Stimulated activated naive CD8-positive, alpha-beta T cell treated with anti-CD3 and anti-CD28 coated beads, Interleukin-15, Interleukin-2, amounts not matched to agents 100 U/mL and 50 U/mL, for 24 hours (primary cell): ENCODE measurements around the gene EVX2.
A peak's percentile ranks its signal among the peaks of the same experiment; 100 is the strongest.

Experiments
- ATAC-seq: fragments of 150-1000 bp; cut with Tn5 transposase; one replicate; pipeline ENCODE4 v1.10.0; 2021
- DNase-seq: peaks from one replicate; pipeline ENCODE4 v3.0.0; 2021

EVX2 gene

DNA sequence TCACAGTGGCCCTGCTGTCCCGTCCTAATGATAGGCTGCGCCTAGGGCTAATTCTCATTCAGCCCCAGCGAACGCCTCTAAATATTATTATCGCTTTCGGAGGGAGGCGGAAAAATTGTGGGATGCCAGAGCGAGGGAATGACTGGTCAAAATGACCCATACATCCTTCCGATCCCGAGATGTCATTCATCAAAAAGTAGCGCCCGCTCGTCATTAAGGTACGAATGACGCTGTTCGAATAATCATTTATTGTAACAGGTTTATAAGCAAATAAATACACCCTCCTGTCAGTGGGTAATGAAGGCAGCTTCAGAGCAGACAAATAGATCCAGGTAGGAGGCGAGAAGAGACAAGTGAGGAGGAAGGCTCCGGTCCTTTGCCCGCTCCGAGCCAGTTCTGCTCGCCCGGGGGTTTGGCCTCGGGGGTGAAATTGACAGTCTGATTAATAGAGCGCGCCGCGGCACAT lies at the start of gene EVX2:
EVX2 (minus strand) TSS at position 167 of the 466 bp plus-strand sequence. CDS start 186 bp downstream, outside the sequence.
- ATAC-seq, result no peak

DNA sequence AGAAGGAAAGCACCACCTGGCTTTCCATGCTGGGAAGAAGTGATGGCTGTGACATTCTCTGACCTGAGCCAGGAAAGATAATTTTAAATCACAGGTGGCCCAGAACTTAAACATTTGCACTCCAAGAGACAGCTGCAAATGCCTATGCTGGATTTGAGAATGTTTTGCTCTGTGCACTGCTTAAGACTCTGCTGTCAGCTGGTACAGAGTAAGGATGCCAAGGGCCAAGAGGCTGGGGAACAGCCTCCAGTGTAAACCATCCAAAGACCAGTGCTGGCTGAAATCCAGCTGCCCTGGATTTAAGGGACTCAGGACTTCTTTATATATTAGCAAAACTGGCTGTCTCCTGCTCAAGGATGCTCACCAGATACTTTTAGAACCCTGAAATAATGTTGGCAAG lies 49.6 kb upstream of the EVX2 start:
- DNase-seq, result no peak
- ATAC-seq, result no peak

More for the DNA sequence above, at the start of gene EVX2:
- DNase-seq, result no peak

DNA sequence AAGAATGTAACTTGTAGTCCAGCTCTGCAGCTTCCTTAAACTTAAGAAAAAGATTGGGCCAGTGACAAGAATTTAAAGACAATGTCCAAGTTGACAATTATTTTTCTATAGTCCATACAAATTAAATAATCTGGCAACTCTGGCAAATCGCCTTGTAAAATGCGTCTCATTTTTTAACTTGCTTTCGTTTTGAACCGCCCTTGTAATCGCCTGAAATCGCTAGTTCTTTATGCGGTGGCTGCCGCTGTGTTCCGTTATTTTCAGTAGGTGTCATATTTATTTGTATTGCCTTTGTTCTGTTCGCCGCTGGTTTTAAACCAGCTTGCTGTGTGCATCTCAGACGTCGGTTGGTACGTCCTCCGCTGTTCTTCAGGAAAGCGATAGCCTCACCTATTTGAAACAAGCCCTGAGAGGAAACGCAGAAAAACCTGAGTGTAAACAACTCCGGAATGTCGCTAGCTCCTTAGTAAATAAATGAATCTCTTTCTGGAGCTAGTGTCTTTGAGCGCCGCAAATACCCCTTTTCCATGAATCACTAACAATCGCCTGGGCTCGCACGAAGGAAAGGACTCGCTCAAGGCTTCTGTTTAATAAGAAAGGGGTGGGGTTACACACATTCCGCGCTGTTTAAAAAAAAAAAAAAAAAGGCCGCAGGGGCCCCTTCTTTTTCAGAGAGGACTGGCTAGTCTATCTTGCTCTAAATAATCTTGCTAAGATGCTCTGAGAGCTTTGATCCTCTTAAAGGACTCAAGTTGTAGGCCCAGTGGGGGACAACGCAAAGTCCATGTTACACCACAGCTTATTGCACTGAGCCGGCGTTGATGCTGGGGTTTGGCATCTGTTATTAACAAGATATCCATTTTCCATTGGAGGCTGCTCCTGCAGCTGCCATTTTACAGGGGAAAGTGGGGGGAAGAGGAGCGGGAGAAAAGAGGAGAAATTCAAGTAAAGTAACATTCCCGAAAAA lies 48.7 kb upstream of the EVX2 start:
- ATAC-seq, result no peak
- DNase-seq, result no peak

DNA sequence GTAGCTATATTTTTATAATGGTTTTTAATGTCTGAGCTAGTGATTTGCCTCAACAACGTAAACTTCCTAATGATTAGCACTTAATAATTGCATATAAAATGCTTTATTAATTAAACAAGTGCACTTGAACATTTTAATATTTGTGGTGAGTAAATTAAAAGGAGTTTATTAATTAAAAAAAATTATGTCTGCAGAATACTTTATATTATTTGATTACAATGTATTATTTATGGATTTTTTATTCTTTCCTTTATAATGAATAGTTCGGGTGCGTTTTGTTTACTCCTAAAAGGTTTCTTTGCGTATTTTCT lies 48.0 kb upstream of the EVX2 start:
- ATAC-seq, result no peak
- DNase-seq, result no peak

DNA sequence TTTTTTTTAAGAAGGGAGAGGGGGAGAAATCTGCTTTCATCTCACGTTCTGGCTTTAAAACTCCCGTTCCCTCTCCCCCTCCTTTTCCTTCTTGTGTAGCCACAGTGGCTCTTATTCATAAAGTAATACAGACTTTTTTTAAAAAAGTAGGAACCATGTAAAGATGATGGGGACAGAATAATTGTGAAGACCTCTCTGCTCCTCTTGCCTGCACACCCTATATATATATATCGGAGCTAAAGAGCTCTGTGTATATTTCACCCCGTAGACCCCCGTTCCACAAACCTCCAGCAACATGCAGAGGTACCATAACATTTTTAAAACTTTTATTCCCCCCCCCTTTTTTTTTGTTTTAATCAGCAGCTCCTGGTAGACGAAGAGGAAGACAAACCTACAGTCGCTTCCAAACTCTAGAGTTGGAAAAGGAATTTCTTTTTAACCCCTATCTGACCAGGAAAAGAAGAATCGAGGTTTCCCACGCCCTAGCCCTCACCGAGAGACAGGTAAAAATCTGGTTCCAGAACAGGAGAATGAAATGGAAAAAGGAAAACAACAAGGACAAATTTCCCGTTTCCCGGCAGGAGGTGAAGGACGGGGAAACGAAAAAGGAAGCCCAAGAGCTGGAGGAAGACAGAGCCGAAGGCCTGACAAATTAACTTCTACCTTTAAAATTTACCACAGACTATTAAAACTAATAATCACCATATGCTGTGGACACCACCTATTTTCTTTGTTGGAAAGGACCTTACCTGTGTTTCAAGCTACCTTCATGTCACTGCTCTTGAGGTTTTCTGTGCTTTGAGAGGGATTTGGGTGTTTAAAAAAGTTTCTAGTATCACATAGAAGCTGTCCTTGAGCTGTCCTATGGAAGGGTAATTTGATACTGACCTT lies 47.4 kb upstream of the EVX2 start:
- DNase-seq (no peak), ATAC-seq (no peak)

DNA sequence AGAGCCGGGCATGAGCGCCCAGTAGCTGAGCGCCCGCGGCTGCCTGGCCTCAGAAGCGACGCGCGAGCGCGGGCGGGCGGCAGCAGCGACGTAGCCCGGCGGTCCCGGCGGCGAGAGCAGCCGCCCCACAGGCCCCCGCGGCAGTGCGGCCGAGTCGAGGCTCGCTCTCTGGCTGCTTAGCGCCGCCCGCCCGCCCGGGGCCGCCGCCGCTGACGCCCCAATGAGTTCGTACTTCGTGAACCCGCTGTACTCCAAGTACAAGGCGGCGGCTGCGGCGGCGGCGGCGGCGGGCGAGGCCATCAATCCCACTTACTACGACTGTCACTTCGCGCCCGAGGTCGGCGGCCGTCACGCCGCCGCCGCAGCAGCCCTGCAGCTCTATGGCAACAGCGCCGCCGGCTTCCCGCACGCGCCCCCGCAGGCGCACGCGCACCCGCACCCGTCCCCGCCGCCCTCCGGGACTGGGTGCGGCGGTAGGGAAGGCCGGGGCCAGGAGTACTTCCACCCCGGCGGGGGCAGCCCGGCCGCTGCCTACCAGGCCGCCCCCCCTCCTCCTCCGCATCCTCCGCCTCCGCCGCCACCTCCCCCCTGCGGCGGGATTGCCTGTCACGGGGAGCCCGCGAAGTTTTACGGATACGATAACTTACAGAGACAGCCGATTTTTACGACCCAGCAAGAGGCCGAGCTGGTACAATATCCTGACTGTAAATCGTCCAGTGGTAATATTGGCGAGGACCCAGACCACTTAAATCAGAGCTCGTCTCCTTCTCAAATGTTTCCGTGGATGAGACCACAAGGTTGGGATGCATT lies 46.6 kb upstream of the EVX2 start:
- DNase-seq, result peak; percentile 36
- ATAC-seq, result peak; percentile 29

DNA sequence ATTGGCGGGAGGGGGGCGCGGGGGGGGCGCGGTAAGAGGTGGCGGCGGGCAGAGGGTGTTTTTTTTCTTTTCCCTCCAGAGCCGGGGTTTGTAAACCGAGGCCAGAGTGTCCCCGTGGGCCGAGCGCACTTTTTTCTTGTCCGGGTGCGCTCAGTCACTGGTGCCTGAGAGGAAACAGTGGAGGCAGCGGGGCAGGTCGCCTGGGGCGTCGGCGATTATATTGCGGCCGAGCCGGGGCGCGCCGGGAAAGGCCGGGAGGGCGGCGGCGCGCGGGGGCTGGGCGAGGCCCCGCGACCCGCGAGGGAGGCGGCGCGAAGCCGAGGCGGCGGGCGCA lies 46.0 kb upstream of the EVX2 start:
- ATAC-seq, result no peak

DNA sequence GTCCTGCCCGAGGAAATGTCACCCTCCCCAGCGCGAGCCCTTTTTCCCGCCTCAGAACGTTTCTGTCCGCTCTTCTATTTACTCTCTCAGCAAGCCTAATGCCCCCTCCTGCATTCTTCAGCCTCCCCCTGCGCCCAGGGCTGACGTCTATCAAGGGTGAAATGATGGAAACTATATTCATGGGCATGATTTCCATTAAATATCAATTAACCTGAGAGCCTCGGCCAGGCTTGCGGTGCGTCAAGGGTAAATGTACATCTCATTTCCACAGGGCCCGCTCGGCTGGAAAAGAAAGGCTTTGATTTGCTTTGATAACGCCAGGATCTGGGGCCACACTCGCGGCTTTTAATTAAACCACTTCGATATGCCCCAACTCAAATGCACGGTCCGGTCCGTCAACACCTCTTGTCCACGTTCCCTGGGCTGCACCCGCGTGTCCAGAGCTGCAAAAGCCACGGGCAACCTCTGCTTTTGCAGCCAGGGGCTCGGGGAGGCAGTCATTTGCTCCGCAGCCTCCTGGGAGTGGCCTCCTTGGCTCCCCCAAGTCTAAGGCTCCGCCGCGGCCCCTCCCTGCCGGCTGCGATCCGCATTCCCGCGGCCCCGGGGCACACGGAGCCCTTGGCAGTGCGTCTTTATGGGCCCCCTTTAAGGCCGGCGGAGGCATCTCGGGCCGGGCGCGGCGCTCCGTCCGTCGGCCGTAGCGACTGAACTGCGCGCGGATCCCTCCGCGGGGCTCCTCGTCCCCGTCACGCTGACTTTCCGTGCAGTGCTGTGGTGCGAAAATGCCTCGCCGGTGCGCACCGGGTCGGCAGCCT lies 45.4 kb upstream of the EVX2 start, which contains the start of gene HOXD8:
HOXD8 (plus strand) TSS at position 724 of the 815 bp plus-strand sequence. CDS start 662 bp downstream, outside the sequence.
- ATAC-seq (peak; percentile 20), DNase-seq (peak; percentile 28)

More for the DNA sequence above, 46.0 kb upstream of the EVX2 start:
- no peak for DNase-seq

DNA sequence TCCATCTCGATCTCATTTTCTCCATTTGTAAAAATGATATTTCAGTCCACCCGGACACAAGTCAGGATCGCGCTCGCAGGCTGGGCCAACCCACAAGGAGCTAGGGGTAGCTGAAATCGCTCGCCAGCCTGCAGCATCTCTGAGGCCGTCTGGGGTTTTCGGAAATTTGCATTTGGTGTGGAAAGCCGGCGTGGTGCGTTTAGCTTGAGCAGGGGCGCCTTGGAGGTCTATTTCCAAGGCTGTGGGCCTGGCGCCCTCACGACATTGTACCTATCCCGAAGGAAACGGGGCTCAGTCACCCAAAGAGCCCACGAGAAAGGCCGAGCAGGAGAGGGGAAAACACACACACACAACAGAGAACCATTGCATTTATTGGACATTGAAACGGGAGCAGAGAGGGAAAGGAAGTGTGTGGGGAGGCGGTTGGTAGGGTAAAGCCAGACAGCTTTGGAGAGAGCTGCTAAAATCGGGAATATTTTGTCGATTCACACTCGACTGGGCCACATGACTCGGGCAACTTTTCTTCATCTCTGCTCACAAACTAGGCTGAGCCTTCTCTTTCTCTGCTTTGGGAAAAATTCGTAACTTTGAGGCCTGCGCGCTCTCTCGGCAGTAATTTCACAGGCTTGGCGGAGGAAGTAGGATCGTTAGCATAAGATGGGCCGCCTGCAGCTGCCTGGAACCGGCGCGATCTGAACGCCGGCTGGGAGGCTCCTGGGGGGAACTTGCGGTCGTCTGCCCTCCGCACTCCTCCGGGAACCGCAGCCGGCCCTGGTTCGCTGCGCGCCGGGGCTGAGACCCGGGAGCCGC lies 44.6 kb upstream of the EVX2 start:
- no peak for DNase-seq
- no peak for ATAC-seq

DNA sequence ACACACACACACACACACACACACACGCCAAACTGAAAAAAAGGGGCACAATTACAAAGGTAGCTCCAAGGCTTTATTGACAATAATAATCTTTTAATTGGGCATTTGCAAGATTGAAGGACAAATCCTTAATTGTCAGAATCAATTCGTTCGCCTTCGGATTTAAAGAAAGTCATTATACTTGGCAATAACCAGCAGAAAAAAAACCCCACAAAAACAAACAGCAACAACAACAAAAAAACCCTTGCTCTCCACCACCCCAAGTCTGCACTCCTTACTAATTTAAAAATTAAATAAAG lies 44.0 kb upstream of the EVX2 start:
- DNase-seq, result no peak

DNA sequence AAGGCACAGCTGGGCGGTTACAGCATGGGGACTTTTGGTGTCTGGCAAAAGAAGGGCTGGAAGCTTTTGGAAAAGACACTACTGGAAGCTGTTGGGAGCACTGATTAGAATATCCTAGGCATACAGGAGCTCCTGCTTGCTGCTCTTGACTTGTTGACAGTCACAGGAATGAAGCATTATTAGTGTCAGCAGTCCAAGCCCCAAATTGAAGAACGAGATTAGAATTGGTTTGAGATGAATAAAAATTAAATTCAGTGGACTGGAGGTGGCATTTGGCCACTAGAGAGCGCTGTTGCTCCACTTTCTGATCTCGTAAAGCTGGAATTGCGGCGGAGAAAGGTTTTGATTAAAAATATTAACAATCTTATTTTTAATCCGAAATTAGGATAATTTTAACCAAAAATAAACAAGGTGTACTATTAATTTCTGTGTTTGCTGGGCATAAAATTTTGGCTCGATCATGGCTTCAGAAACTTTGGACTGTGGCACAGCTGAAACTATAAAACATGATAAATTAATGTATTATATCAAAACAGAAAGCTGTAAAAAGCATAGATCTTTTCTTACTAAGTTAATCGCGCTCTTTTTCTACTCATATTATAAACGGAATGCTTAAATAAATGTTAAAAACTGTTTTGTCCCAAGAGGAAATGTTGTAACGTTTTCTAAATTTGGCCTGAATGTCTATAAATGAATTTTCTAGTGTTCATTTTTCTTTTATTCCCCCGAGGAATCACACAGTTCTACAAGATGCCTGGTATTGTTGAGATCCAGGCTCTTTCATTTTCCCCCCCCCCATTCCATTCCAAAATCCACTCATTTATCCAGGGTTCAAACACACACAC lies 43.4 kb upstream of the EVX2 start:
- DNase-seq (peak; percentile 72), ATAC-seq (no peak)

More for the DNA sequence above, 44.0 kb upstream of the EVX2 start:
- ATAC-seq, result no peak

DNA sequence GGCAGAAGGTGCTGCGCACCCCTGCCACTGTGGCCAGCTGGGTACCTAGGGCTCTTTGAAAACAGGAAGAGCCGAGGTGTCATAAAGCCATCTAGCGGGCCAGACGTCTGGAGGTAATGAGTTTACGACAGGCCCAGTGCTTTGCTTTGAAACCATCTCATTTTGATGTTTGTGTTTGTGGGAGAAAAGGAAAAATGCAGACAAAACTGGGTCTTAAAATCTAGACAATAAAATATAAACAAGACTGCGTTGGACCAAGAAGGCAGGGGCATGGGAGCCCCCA lies 42.0 kb upstream of the EVX2 start:
- ATAC-seq (no peak), DNase-seq (no peak)

DNA sequence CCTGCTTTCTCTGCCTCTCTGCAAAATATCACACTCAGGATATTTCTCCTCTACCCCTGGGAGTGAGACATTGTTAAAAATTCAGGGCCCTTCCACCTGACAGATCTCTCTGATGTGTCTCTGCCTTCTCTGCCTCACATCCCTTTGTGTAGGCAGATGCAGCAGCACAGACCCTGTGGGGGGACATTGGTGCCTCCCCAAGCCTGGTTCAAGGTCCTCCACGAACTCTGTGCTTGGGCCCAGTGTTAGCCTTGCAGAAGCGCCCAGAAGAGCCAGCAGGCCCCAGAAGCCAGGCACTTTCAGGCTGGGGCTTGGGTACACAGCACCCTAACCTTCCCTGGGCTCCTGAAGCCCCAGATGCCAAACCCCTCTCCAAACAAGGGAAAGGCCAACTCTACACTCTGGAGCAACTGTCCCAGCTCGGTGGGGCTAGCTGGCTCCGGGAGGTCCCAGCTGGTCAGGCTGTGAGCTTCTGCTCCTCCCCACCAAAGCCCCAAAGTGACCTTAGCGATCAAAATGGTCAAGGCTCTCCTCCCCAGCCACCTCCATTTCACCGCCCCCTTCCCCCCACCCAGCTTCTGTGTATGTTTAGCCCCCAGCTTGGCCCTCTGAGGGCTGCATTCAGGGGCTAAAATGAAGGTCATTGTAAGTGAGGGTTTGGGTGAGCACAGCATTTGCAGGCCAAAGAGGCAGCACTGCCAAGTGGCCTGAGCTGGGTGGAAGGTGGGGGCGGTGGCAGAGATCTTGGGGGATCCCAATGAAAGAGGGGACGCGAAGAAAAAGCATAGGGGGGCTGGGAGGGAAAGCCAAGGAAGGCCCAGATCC lies 41.4 kb upstream of the EVX2 start:
- DNase-seq (no peak), ATAC-seq (no peak)

DNA sequence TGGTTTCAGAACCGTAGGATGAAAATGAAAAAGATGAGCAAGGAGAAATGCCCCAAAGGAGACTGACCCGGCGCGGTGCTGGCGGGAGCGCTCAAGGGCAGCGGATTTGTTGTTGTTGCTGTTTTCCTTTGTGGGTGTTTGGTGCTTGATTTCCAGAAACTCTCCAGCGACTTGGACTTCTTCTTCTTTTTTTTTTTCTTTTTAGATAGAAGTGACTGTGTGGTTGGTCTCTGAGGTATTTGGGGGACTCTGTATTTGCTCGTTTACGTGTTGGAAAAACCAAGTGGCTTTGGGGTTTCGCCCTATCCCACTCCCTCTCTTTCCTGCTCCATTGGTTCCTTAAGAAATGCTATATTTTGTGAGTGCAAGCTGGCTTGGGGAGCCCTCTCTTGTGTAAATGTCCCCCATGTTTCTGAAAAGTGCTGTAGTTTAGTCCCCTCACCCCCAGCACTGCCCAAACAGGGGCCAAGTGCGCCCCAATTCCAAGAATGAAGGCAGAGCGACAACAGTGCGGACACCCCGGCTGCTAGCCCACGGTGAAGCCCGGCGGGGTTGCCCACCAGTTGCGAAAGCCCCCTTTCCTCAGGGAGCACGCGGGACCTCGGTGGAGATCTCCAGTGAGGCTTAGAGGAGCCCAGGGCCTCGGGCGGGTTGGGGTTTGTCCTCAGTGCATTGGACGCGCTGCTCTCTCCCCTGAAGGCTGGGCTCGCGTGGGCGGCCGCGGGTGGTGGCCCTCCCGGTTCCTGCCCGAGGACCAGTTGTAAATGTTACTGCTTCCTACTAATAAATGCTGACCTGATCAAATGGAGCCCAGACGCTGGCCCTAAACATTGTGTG lies 40.6 kb upstream of the EVX2 start:
- no peak for DNase-seq
- no peak for ATAC-seq

DNA sequence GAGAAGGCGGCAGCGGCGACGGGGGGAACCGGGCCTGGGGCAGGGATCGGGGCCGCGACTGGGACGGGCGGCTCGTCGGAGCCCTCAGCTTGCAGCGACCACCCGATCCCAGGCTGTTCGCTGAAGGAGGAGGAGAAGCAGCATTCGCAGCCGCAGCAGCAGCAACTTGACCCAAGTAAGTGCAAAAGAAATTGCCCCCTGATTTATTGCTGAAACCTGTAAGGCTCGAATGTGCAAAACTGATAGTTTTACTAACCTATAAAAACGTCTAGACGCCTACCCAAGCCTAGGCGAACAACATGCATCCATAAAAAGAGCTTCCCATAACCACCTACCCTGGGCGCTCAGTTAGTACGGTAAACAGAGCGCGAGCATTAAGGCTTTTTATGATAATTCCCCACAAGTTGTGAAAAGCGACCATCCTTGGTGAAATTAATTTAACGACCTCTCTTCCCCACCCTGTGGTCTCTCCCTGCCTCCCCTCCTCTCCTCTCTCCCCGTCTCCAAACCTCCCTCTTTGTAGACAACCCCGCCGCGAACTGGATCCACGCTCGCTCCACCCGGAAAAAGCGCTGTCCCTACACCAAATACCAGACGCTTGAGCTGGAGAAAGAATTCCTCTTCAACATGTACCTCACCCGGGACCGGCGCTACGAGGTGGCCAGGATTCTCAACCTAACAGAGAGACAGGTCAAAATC lies 39.8 kb upstream of the EVX2 start:
- DNase-seq (no peak), ATAC-seq (no peak)

DNA sequence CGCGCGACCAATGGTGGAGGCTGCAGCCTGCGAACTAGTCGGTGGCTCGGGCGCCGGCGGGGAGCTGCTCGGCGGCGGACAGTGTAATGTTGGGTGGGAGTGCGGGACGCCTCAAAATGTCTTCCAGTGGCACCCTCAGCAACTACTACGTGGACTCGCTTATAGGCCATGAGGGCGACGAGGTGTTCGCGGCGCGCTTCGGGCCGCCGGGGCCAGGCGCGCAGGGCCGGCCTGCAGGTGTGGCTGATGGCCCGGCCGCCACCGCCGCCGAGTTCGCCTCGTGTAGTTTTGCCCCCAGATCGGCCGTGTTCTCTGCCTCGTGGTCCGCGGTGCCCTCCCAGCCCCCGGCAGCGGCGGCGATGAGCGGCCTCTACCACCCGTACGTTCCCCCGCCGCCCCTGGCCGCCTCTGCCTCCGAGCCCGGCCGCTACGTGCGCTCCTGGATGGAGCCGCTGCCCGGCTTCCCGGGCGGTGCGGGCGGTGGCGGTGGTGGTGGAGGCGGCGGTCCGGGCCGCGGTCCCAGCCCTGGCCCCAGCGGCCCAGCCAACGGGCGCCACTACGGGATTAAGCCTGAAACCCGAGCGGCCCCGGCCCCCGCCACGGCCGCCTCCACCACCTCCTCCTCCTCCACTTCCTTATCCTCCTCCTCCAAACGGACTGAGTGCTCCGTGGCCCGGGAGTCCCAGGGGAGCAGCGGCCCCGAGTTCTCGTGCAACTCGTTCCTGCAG lies 39.1 kb upstream of the EVX2 start, which contains the start of gene HOXD9:
HOXD9 (plus strand) TSS at position 37 of the 728 bp plus-strand sequence; CDS start at position 87, 50 bp downstream.
- DNase-seq (no peak), ATAC-seq (peak; percentile 49)
